GM12873 (cell line): ENCODE results near the gene PALLD.

Source experiments
- TF ChIP-seq, protein P1 (sequence below): IDR thresholded peaks from 2 replicates; pipeline ENCODE4 v1.5.1; 2012; ENCODE audit warnings: low read depth, mild to moderate bottlenecking, moderate library complexity, low read length, control low read depth; ENCODE audit not compliant: insufficient read depth; ENCODE audit errors: missing control alignments

Gene PALLD

DNA sequence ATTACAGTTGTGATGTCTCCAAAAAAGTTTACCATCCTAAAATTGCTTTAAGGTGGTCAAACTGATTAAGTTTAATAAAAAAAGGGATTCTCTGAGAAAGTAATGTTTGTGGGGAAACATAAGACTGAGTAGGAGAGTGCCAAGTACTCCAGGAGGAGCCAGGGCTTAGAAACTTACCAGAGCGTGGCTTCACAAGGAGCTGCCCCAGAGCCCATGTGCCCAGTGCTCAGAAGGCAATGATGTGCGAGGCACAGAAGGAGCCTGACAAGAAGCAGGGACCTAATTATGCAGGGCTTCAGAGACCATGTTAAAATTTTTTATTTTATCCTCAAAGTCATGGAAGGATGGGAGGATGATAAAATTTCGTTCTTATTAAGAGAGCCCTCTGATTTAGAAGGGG is 204.2 kb downstream of the PALLD start:
- TF ChIP-seq, protein P1, sequence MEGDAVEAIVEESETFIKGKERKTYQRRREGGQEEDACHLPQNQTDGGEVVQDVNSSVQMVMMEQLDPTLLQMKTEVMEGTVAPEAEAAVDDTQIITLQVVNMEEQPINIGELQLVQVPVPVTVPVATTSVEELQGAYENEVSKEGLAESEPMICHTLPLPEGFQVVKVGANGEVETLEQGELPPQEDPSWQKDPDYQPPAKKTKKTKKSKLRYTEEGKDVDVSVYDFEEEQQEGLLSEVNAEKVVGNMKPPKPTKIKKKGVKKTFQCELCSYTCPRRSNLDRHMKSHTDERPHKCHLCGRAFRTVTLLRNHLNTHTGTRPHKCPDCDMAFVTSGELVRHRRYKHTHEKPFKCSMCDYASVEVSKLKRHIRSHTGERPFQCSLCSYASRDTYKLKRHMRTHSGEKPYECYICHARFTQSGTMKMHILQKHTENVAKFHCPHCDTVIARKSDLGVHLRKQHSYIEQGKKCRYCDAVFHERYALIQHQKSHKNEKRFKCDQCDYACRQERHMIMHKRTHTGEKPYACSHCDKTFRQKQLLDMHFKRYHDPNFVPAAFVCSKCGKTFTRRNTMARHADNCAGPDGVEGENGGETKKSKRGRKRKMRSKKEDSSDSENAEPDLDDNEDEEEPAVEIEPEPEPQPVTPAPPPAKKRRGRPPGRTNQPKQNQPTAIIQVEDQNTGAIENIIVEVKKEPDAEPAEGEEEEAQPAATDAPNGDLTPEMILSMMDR, result no peak

DNA sequence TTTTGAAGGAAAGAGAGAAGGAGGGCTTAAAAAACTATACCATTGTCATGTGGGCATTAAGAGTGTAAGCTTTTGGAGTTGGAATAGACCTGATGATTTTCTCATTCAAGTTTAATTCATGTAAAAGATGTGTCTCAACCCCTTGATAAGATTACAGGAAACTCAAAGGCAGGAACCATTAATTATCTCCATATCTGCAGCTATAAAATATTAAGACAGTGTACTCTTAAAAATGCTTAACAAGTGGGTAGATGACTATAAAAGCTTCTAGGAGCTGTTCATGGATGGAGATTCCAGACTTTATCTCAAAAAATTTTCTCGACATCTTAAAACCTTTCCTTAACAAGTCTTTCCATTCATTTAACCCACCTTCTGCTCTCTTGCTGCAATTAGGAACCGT is 208.3 kb downstream of the PALLD start:
- TF ChIP-seq, protein P1, result no peak

DNA sequence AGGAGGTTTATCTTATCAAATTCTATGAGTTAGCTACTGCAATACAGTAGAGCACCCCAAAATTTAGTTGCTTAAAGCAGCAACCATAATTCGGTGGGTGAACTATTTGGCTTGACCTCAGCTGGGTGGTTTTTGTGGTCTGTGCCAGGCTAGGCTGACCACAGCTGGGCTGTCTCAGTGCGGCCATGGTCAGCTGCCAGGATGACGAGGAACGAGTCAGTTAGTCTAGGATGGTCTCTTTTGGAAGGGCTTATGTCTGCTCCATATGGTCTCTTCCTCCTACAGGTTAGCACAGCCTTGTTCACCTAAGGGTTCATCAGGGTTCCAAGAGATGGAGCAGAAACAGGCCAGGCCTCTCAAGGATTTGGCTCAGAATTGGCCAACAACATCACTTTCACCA is 210.4 kb downstream of the PALLD start:
- TF ChIP-seq, protein P1, result no peak

DNA sequence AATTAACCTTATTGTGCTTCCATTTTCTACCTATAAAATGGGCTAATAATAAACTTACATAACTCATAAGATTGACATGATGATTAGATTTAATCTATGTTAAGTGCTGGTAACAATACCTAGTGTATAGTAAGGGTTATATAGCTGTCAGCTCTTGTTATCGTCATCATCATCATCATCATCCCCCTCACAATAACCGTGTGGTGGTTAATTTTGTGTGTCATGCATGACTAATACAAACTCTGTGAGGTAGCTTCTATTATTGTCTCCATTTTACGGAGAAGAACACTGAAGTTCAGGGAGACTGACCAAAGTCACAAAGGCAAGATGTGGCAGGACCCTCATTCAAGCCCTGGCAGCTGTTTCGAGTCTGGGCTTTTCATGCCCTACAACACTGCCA is 211.3 kb downstream of the PALLD start:
- TF ChIP-seq, protein P1, result no peak

DNA sequence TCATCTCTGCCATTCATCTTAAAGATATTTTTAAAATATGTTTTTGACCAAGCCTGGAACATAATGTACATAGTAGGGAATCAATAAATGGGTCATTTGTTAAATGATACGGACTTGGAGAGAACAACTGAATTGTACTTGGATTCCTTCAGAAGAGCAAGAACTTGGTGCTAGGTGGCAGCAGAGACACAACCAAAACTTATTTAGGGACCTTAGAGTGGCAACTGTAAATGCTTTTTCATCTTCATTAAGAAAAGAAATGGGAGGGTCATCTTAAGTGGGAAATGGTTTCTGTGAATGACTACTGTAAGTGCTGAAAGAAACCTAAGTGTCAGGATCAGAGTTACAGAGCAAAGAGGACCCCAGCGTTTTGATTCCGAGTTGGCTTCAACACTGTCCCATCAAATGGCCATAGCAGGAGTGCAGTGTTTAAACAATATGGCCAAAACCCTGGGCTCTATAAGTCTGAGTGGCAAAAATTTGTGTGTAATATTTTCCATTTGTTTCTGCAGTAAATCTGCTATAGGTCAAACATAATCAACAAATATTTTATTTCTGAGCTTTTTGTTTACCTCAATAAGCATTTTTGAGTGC is 213.6 kb downstream of the PALLD start:
- TF ChIP-seq, protein P1, result no peak

DNA sequence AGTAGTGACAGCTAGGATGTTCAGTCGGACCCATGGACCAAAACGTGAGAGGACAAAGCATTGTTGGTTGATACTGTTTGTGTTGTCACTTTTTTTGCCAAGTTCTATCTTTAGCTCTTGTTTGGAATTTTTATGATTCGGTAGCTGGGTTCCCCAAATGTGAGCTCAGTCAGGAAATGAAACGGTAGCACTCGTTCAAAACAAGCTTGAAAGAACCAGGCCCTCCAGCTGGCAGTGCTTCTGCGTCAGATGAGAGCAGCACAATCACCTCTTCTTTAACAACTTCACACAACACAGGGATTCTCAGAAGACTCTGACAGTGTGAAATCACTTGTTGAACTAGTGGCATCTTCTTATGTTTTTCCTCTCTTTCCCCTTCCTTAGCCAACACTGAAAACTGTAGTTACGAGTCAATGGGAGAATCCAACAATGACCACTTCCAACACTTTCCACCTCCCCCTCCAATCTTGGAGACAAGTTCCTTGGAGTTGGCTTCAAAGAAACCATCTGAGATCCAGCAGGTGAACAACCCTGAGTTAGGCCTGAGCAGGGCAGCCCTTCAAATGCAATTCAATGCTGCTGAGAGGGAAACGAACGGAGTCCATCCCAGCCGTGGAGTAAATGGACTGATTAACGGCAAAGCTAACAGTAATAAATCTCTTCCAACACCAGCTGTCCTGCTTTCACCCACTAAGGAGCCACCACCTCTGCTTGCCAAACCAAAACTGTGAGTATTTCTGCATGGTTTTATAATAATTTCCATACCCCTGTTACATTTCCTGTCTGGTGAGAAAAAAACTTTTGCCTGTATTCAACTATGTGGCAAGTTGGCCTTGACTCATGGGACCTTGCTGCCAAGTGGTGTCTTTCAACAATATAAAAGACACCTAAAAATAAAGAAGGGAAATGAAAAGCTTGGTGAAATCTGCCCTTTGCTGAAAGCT is 214.6 kb downstream of the PALLD start:
- TF ChIP-seq, protein P1, result no peak

DNA sequence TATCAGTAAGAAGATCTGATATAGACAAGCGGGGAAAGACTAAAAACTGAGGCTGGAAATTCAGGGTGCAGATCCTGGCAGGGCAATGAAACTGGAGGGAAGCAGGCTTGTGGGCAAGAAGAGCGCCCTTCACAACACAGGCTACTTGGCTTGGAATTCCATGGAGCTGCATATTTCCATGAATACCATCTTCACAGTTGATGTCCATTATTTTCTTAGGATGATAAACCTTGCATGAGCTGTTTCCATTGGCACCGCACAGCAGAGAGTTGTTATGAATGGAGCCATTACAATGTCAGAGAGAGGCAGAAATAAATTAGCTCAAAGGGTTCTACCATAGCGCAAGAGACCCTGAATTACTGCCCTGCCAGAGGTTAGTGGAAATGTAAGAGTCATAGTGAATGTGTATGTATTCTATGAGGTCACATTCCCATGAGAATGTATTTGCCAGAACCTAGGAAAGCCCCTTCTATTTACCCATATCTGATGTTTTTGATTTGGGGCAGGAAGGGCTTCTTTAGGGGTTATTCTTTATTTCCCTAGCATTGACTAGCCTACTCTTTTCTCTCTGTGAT is 215.6 kb downstream of the PALLD start:
- TF ChIP-seq, protein P1, result no peak
